ENCODE results near the gene CNPY1.

DNA sequence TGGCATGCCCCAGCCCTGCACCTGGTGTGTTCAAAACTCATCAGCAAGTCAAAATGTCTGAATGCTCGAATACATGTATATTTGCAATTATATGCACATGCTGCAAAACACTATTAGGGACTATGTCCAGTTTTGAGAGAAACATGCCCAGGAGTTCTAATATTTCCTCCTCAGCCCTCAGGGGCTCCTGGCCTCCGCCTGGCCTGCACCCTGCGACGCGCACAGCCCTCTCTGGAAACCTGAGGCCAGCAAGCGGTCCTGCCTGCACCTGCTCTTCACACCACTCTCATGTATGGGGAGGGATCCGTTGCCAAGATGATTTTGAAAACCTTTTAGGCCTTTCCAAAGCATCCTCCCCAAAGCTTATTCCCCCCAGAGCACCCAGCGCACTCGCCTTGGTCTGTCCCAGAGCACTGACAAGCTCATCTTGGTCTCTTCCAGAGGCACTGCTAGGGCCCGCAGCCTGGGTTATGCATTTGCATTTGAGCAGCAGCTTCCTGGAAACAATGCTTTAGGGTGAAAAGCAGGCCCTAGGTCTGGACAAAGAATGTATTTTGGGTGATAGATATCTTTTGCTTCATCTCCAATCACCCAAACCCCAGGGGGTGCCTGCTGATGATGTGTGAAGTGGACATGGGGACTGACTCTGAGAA, 22.6 kb upstream of the CNPY1 start:
- TF ChIP-seq, protein P1, sequence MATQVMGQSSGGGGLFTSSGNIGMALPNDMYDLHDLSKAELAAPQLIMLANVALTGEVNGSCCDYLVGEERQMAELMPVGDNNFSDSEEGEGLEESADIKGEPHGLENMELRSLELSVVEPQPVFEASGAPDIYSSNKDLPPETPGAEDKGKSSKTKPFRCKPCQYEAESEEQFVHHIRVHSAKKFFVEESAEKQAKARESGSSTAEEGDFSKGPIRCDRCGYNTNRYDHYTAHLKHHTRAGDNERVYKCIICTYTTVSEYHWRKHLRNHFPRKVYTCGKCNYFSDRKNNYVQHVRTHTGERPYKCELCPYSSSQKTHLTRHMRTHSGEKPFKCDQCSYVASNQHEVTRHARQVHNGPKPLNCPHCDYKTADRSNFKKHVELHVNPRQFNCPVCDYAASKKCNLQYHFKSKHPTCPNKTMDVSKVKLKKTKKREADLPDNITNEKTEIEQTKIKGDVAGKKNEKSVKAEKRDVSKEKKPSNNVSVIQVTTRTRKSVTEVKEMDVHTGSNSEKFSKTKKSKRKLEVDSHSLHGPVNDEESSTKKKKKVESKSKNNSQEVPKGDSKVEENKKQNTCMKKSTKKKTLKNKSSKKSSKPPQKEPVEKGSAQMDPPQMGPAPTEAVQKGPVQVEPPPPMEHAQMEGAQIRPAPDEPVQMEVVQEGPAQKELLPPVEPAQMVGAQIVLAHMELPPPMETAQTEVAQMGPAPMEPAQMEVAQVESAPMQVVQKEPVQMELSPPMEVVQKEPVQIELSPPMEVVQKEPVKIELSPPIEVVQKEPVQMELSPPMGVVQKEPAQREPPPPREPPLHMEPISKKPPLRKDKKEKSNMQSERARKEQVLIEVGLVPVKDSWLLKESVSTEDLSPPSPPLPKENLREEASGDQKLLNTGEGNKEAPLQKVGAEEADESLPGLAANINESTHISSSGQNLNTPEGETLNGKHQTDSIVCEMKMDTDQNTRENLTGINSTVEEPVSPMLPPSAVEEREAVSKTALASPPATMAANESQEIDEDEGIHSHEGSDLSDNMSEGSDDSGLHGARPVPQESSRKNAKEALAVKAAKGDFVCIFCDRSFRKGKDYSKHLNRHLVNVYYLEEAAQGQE (IDR thresholded peaks at IDR 0.05; ENCODE audit: insufficient read depth in 1 of 2, low read depth in 2 of 2, low read length in 2 of 2): no peak
- no peak for TF ChIP-seq TAF1 (IDR thresholded peaks at IDR 0.05; ENCODE audit: borderline replicate concordance, insufficient read depth, low read length)
- TF ChIP-seq POLR2AphosphoS5 (IDR thresholded peaks at IDR 0.05; ENCODE audit: low read depth, low read length): no peak
- TF ChIP-seq SIN3A (IDR thresholded peaks at IDR 0.05; ENCODE audit: borderline replicate concordance, insufficient read depth, low read length): no peak
